GM19193 (cell line): ENCODE data around the gene INTU.

Experiments
- POLR2A ChIP-seq: IDR thresholded peaks from 4 replicates; pipeline ENCODE4 v1.6.1; 2011; ENCODE audit not compliant: insufficient read depth, insufficient read length; ENCODE audit errors: extremely low read depth

Gene INTU

GRCh38 chr4:127772769-127773671 lies 140.3 kb downstream of the INTU start:
- no peak for TF ChIP-seq POLR2A

- no peak for TF ChIP-seq POLR2A
Measured at GRCh38 chr4:127775843-127776242, 143.1 kb downstream of the INTU start.
